Tibial nerve (tissue), 3 donors: ENCODE data around the gene GLMN.

Experiments
- CTCF ChIP-seq, 5 experiments: fragments of 200-600 bp in 3 of 5; fragments of 450-650 bp in 2 of 5; sonication (generic) in 3 of 5; IDR thresholded peaks; one replicate each; pipeline ENCODE4 v1.5.1; 2016 to 2019; ENCODE audit warnings: antibody characterized with exemption in 5 of 5, mild to moderate bottlenecking in 3 of 5, moderate library complexity in 2 of 5
- POLR2A ChIP-seq, 2 donors: fragments of 450-650 bp; IDR thresholded peaks; one replicate each; pipeline ENCODE4 v1.6.1; 2017; ENCODE audit warnings: antibody characterized with exemption in 2 of 2, mild to moderate bottlenecking in 2 of 2, moderate library complexity in 2 of 2

- no peak for TF ChIP-seq CTCF (IDR thresholded peaks at IDR 0.05)
- TF ChIP-seq POLR2A (IDR thresholded peaks at IDR 0.05): no peak
Measured at GRCh38 chr1:92230736-92231135, 68.1 kb downstream of the GLMN start.
